Central memory CD8-positive, alpha-beta T cell (primary cell): Measurements from ENCODE around the gene PTPRN.

Experiments
- ATAC-seq: fragments of 150-1000 bp; cut with Tn5 transposase; replicated peaks from 2 replicates; pipeline ENCODE4 v1.10.0; 2022; ENCODE audit warnings: mild to moderate bottlenecking, moderate FRiP score, moderate number of reproducible peaks; ENCODE audit not compliant: poor library complexity, severe bottlenecking; ENCODE audit errors: extremely low read depth
- DNase-seq, 2 donors: peaks; one replicate each; pipeline ENCODE4 v3.0.0; 2021; ENCODE audit warnings: low spot score in 2 of 2
- H3K27ac Mint-ChIP-seq: one replicate; pipeline ENCODE4 v1.8.0; 2022; ENCODE audit warnings: low read depth, mild to moderate bottlenecking, moderate library complexity, mixed read lengths
- H3K27me3 Mint-ChIP-seq: one replicate; pipeline ENCODE4 v1.8.0; 2022; ENCODE audit warnings: mixed read lengths
- H3K36me3 Mint-ChIP-seq: one replicate; pipeline ENCODE4 v1.8.0; 2022; ENCODE audit warnings: mild to moderate bottlenecking, moderate library complexity, mixed read lengths; ENCODE audit not compliant: insufficient read depth
- H3K4me1 Mint-ChIP-seq: one replicate; pipeline ENCODE4 v1.8.0; 2022; ENCODE audit warnings: mixed read lengths
- H3K4me3 Mint-ChIP-seq: one replicate; pipeline ENCODE4 v1.8.0; 2022; ENCODE audit warnings: mild to moderate bottlenecking, moderate library complexity, mixed read lengths
- H3K9me3 Mint-ChIP-seq: one replicate; pipeline ENCODE4 v1.8.0; 2022; ENCODE audit warnings: mixed read lengths

PTPRN gene

DNA sequence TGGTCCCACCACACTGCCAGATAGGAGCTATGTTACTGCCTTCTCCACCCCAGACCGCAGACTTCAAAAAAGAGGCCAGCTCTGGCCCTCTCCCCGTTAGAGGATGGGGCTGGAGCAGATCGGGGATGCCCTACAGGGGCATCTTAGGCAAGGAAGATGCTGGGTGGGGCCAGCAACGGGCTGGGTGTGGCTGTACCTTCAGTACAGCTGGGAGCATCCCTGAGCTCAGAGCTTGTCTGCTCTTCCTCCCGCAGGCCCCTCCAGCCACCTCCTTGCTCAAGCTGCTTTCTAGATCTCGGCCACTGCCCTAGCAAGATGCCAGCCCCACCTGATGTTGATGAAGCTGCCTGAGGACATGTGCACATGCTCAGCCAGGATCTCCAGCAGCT, 9.8 kb downstream of the PTPRN start:
- Mint-ChIP-seq H3K4me3 (no peak overlapping the region), H3K9me3 (no peaks in the 10 kb centered on the region), H3K36me3 (peaks cover 4% of the 10 kb centered on the region), H3K27me3 (peaks cover 45% of the 10 kb centered on the region), H3K27ac (no peak overlapping the region), H3K4me1 (peaks cover 12% of the 10 kb centered on the region)
- DNase-seq (no peak), ATAC-seq (no peak)

DNA sequence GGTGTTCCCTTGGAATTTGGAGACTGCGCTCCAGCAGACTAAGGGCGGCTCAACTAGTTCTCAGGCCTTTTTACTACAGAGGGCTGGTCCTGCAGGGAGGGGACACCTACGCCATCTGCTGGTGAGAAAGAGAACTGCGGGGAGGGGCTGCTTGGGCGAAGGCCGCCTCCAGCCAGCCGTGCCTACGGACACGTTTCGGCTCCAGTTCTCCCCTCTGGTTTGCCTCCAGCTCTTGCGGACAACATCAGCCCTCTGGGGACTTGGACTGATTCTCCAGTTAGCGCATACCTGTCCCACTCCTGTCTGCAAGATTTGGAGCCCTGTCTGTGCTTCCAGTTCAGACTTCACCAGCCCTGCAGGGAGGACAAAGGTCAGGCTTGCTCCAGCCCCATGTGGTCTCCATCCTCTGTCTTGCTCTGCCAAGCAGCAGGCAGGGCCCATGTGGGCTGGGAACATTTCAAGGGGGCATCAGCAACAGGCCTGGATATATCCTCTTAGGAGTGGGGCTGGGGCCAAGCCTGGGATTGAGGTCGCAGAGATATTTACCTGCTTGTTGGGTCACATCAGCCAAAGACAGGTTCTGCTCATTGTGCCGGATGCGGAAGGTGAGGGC, 10.3 kb downstream of the PTPRN start:
- ATAC-seq = peak; percentile 34
- H3K4me3 Mint-ChIP-seq = no peak overlapping the region
- H3K27ac Mint-ChIP-seq = no peak overlapping the region
- peaks cover 17% of the 10 kb centered on the region for H3K4me1 Mint-ChIP-seq
- peaks cover 40% of the 10 kb centered on the region for H3K27me3 Mint-ChIP-seq
- H3K9me3 Mint-ChIP-seq = no peaks in the 10 kb centered on the region
- DNase-seq = peak; percentile 82 to 93
- peaks cover 6% of the 10 kb centered on the region for H3K36me3 Mint-ChIP-seq

GRCh38 chr2:219297766-219298456, 11.3 kb downstream of the PTPRN start:
- no peak overlapping the region for H3K27ac Mint-ChIP-seq
- peaks cover 19% of the 10 kb centered on the region for H3K4me1 Mint-ChIP-seq

GRCh38 chr2:219296631-219297391, 12.4 kb downstream of the PTPRN start:
- Mint-ChIP-seq H3K27me3 (peaks cover 21% of the 10 kb centered on the region), H3K9me3 (no peaks in the 10 kb centered on the region), H3K4me3 (no peak overlapping the region), H3K27ac (no peak overlapping the region), H3K36me3 (peaks cover 6% of the 10 kb centered on the region), H3K4me1 (peaks cover 19% of the 10 kb centered on the region)
- no peak for DNase-seq
- ATAC-seq = no peak

More at GRCh38 chr2:219297766-219298456, 11.3 kb downstream of the PTPRN start:
- ATAC-seq (no peak), DNase-seq (no peak)
- Mint-ChIP-seq H3K9me3 (no peaks in the 10 kb centered on the region), H3K4me3 (no peak overlapping the region), H3K36me3 (peaks cover 6% of the 10 kb centered on the region), H3K27me3 (peaks cover 32% of the 10 kb centered on the region)

DNA sequence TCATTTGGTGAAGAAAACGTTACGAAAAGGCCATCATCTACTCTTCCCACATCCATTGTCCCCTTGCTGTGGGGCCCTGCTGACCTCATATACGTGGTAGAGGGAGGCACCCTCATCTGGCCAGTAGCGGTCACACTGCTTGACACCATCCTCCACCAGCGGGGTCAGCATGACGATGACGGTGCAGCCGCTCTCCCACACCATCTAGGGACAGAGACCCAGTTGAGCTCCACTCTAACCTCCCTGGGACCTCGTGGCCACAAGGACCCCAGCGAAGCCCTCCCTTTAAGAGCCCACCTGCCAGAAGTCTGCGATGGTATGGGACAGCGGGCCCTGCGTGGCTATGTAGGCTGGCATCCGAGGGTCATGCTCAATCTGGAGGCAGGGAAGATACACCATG, 13.1 kb downstream of the PTPRN start:
- H3K9me3 Mint-ChIP-seq = no peaks in the 10 kb centered on the region
- DNase-seq (no peak), ATAC-seq (no peak)
- peak overlapping the region; percentile 45 for H3K4me3 Mint-ChIP-seq
- peaks cover 19% of the 10 kb centered on the region for H3K4me1 Mint-ChIP-seq
- peaks cover 6% of the 10 kb centered on the region for H3K36me3 Mint-ChIP-seq
- peak overlapping the region; percentile 83 for H3K27ac Mint-ChIP-seq
- H3K27me3 Mint-ChIP-seq = peaks cover 14% of the 10 kb centered on the region

- Mint-ChIP-seq H3K36me3 (peaks cover 6% of the 10 kb centered on the region), H3K4me3 (peak overlapping the region; percentile 69), H3K4me1 (peaks cover 19% of the 10 kb centered on the region), H3K27me3 (no peaks in the 10 kb centered on the region), H3K9me3 (no peaks in the 10 kb centered on the region), H3K27ac (peak overlapping the region; percentile 83)
- peak; percentile 83 to 87 for DNase-seq
- peak; percentile 90 for ATAC-seq
Measured at GRCh38 chr2:219294356-219295351, 14.5 kb downstream of the PTPRN start.

GRCh38 chr2:219293736-219294231, 15.4 kb downstream of the PTPRN start:
- peak overlapping the region; percentile 83 for H3K27ac Mint-ChIP-seq
- H3K4me1 Mint-ChIP-seq = peaks cover 19% of the 10 kb centered on the region
- peaks cover 6% of the 10 kb centered on the region for H3K36me3 Mint-ChIP-seq
- peak overlapping the region; percentile 69 for H3K4me3 Mint-ChIP-seq
- H3K27me3 Mint-ChIP-seq = no peaks in the 10 kb centered on the region
- no peak for ATAC-seq
- DNase-seq = no peak
- H3K9me3 Mint-ChIP-seq = no peaks in the 10 kb centered on the region

GRCh38 chr2:219292616-219293015, 16.6 kb downstream of the PTPRN start:
- no peak for ATAC-seq
- Mint-ChIP-seq H3K36me3 (peaks cover 3% of the 10 kb centered on the region), H3K4me3 (no peak overlapping the region), H3K27me3 (no peaks in the 10 kb centered on the region), H3K27ac (no peak overlapping the region), H3K4me1 (peaks cover 19% of the 10 kb centered on the region), H3K9me3 (no peaks in the 10 kb centered on the region)
- DNase-seq = no peak

DNA sequence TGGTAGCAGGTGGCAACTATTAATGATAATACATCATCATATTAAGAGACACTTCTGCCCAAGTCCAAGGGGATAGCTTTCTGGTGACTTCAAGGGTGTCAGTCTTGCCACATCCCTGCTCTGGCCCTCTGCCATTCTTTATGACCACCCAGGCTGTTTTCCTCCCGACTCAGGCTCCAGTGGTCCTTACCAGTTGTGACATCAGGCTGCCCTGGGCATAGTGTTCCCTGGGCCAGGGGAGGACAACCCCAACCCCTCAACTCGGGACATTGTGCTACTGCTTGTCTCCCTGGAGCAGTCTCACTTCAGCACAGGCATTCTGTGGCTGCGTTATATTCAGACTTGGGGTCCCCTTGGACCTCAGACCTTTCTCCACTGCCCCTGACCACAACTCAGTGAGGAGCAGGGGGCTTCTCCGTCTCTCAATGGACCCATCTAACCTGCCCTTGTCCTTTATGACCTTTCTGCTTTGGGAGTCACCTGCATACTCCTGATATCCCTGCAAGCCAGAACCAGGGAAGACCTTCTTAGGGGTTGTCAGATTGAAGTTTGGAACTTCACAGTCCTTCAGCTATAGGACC, 17.2 kb downstream of the PTPRN start:
- peaks cover 4% of the 10 kb centered on the region for H3K36me3 Mint-ChIP-seq
- H3K9me3 Mint-ChIP-seq = no peaks in the 10 kb centered on the region
- ATAC-seq (no peak), DNase-seq (no peak)
- no peaks in the 10 kb centered on the region for H3K27me3 Mint-ChIP-seq
- H3K4me3 Mint-ChIP-seq = no peak overlapping the region
- H3K4me1 Mint-ChIP-seq = peaks cover 19% of the 10 kb centered on the region
- H3K27ac Mint-ChIP-seq = no peak overlapping the region

GRCh38 chr2:219291394-219291793, 17.8 kb downstream of the PTPRN start:
- peak overlapping the region; percentile 32 for H3K27ac Mint-ChIP-seq
- H3K4me3 Mint-ChIP-seq = no peak overlapping the region
- H3K4me1 Mint-ChIP-seq = peaks cover 19% of the 10 kb centered on the region
- no peaks in the 10 kb centered on the region for H3K27me3 Mint-ChIP-seq
- ATAC-seq (no peak), DNase-seq (no peak)
- H3K9me3 Mint-ChIP-seq = no peaks in the 10 kb centered on the region
- H3K36me3 Mint-ChIP-seq = peaks cover 5% of the 10 kb centered on the region

- Mint-ChIP-seq H3K27ac (peak overlapping the region; percentile 46), H3K36me3 (peaks cover 8% of the 10 kb centered on the region), H3K9me3 (no peaks in the 10 kb centered on the region), H3K4me3 (no peak overlapping the region), H3K4me1 (peaks cover 15% of the 10 kb centered on the region), H3K27me3 (no peaks in the 10 kb centered on the region)
- ATAC-seq (no peak), DNase-seq (no peak)
Measured at GRCh38 chr2:219290381-219291171, 18.6 kb downstream of the PTPRN start.
